A172 (cell line): Measurements from ENCODE around the gene CENPT. TPM values are rescaled to one million over a fixed set of nuclear protein-coding genes. Genes with fewer than 3 reads are reported as not detected.
A peak's percentile ranks its signal among the peaks of the same experiment; 100 is the strongest.

Experiments used
- DNase-seq: peaks from one replicate; pipeline ENCODE4 v3.0.0-alpha.2; 2015; ENCODE audit warnings: low spot score
- total RNA-seq: library from RNA; depleted of rRNA; stranded (reverse); fragments of >200 nt; shearing (Covaris generic); gene quantifications from 2 replicates; pipeline ENCODE4 v1.2.3, GENCODE V29; 2014

CENPT gene
- total RNA-seq, 1 experiment from 2014 or later, result 27.9 TPM

GRCh38 chr16:67807148-67807682, 40.3 kb downstream of the CENPT start:
- no peak for DNase-seq

DNA sequence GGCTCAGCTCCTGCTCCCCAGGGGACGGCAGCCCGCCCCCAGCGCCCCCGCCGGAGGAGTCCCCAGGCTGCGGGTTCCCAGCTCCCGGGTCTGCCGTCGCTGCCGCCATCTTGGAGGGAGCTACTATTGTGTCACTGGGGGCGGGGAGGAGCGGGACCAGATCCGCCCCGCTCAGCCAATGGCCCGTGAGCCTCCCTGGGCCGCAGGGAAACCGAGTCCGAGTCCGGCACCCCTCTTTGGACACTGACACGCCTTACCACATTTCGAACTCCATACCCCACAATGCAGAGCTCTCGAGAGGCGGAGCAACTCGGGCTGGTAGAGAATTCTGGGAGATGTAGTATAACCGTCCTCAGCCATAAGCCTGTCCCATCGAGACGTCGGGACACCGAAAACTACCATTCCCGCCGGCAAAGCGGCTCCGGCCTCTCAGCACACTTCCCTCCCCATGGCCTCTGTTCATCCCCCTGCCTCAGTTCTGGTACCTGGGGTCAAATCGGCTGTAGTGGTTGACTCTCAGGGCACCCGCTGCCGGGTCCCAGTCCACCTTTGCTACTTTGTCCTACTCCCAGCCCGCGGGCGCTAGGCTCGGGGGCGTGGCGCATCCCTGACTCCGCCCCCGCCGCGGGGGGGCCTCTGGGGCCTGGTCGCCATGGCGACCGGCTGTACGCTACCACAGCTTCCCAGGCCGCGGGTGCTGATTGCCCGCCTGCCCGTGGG, 40.9 kb downstream of the CENPT start, which contains the start of the genes RANBP10 and TSNAXIP1:
RANBP10 (minus strand) TSS at position 133 of the 720 bp plus-strand sequence; CDS start at position 109, 24 bp downstream.
TSNAXIP1 (plus strand) TSS at position 462 of the 720 bp plus-strand sequence. CDS start 261 bp downstream, outside the sequence.
- peak; percentile 96 for DNase-seq

DNA sequence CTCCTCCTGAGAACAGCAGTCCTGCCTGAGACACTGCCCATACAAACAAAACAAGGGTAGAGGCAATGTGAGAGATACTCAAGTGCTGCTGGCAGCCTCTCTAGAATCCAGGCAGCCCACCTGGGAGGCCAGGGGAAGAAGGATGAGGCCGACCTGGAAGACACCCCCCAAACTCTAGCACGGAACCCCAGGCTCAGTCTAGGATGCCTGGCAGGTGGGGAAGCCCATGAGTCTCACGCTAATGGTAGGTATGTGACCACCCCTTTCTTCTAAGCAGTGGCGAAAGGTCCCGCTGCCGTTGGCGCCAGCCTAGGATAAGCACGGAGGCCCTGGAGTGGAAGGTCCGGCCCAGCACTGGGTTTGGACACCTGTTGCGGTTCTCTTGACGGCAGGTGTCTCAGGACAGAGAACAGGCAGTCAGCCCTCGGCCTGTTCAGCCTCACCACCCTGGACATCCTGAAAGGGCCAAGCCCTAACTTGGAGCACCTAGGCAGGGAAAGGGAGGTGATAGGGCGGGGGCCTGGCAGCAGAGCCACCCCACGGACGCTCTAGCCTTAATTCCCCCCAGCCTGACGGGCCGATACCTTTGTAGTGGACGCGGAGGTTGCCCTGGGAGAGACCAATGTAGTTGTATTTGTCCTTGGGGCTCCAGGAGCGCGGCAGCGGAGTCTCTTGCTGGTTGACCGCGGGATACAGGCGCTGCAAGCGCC, 41.6 kb downstream of the CENPT start:
- DNase-seq, result no peak

GRCh38 chr16:67804853-67805542, 42.5 kb downstream of the CENPT start:
- no peak for DNase-seq

- DNase-seq, result no peak
Observed at GRCh38 chr16:67803894-67804293, 43.6 kb downstream of the CENPT start.

DNA sequence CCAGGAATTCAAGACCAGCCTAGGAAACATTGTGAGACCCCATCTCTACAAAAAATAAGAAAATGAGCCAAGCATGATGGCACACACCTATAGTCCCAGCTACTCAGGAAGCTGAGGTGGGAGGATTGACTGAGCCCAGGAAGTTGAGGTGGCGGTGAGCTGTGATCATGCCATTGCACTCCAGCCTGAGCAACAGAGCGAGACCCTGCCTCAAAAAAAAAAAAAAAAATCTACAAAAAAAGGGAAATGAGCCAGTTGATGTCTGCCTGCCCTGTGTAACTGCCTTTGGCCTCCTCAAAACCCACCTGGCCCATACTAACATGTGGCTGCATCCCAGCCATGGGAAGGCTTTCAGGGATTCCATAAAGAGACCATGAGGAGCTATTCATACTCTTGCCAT, 45.6 kb downstream of the CENPT start:
- DNase-seq, result no peak

GRCh38 chr16:67801241-67801640, 46.3 kb downstream of the CENPT start:
- no peak for DNase-seq

DNA sequence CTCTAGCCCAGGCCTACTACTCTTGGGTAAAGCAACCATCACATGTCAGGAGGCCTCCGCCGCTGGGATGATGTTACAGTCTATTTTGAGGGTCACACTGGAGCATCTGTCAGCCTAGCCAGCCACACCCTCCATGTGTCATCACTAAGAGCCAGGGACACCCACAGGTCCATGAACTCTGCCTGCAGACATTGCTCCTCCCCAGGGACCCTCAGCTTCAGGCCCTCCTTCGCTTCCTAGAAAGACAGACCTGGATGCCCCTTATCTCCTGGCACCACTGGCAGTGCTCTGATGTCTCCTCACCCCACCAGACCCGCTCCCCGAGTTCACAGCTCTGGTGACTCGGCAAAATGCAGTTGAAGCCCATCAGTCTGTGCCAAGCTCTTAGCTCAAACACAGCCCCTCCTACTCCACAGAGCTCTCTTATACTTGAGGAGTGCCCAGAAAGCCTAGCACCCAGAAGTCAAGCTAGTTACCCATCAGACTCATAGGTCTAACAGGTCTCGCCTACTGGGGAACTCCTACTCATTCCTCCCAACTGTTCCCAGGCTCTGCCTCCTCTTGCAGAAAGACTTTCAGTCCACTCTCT, 47.1 kb downstream of the CENPT start:
- DNase-seq, result peak; percentile 28

- DNase-seq, result no peak
Observed at GRCh38 chr16:67796099-67796718, 51.3 kb downstream of the CENPT start.

GRCh38 chr16:67790071-67790470, 57.4 kb downstream of the CENPT start:
- no peak for DNase-seq

DNA sequence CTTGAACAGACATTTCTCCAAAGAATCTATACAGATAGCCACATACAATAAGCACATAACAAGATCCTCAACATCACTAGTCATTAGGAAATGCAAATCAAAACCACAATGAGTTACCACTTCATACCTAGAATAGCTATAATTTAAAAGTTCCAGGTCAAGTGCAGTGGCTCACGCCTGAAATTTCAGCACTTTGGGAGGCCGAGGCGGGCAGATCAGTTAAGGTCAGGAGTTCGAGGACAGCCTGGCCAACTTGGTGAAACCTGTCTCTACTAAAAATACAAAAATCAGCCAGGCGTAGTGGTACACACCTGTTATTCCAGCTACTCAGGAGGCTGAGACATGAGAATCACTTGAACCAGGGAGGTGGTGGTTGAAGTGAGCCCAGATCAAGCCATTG, 61.0 kb downstream of the CENPT start:
- no peak for DNase-seq

DNA sequence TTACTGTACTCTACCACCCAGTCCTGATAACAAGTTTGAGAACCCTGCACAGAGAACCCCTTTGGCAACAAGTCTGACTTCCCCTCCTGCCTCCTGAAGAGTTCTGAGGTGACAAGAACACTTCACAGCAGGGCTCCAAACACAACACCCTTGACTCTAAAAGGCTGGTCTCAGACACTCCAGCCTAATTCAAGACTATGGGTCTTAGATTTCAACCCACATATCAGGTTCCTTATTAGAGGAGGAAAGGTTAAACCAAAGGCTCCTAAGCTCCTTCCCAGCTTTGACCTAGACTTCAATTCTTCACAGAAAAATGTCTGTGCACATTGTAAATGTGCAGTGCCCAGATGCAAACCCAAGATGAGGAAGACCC, 64.2 kb downstream of the CENPT start:
- no peak for DNase-seq

GRCh38 chr16:67782567-67783352, 64.7 kb downstream of the CENPT start:
- DNase-seq, result no peak

- DNase-seq, result no peak
Observed at GRCh38 chr16:67781565-67781921, 66.0 kb downstream of the CENPT start.

DNA sequence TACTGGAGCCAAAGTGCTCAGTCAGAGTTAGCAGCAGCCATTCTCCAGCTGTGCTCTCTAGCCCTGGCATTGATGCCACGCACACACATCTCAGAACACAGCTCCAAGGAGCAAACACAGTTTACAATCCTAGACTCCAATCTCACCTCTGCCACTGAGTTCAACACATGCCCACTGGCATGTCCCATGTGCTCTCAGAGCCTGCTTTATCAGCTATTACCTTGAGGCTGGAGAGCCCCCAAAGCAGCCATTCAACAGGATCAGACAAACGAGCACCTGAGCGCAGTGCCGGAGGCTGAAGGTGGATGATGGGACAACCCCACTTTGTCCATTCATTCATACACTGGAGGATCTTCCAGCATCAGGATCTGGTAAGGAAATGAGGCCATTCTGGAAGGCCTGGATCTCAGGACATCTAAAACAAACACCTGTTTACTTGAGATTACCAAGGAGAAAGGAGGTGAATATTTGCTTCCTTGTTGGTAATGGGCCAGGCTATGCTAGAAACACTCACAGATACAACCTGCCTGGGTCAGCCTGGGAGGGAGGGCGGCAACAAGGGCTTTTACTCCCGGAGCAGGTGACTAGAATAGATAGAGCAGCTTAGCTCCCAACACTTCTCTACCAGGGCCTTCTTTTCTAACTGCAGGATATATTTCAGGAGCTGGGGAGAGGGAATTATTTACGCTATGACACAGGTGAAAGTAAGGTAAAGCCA, 66.5 kb downstream of the CENPT start:
- no peak for DNase-seq

DNA sequence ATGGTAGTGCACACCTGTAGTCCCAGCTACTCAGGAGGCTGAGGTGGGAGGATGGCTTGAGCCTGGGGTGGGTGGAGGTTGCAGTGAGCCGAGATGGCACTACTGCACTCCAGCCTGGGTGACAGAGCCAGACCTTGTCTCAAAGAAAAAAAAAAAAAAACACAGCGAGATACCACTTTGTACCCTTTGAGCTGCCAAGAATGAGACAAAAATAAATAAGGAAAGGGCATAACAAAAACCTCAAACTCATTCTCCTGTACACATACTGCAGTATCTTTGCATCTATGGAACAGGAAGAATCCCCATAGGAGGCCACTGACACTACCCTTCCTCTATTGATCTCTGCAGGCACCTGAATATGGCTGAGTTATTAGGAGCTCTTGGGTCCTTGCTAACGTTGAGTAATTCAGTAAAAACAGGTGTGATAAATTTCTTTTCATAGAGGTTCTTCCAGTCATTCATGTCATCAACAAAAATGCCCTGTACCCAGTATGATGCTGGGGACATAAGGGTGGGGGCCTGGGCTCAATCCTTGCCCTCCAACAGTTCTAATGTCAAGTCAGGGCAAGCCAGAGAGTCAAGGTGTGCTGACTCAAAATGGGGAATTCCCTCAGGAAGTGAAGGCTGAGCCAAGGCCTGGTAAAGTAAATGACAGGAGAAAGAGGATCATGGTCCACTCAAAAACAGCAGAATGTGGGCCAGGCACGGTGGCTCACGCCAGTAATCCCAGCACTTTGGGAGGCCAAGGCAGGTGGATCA, 68.1 kb downstream of the CENPT start:
- DNase-seq, result no peak
